ENCODE data around the gene KCTD3.

The KCTD3 gene

GRCh38 chr1:215606564-215607168 lies 39.6 kb downstream of the KCTD3 start:
- DNase-seq (ENCODE audit: low spot score), result peak; percentile 3

- no peak for DNase-seq (ENCODE audit: low spot score)
Observed at GRCh38 chr1:215607412-215607811, 40.3 kb downstream of the KCTD3 start.

GRCh38 chr1:215608646-215609045 lies 41.5 kb downstream of the KCTD3 start:
- DNase-seq (ENCODE audit: low spot score), result no peak

GRCh38 chr1:215612391-215612790 lies 45.3 kb downstream of the KCTD3 start:
- no peak for DNase-seq (ENCODE audit: low spot score)

GRCh38 chr1:215617979-215618378 lies 50.9 kb downstream of the KCTD3 start:
- DNase-seq (ENCODE audit: low spot score), result no peak

GRCh38 chr1:215623162-215623561 lies 56.1 kb downstream of the KCTD3 start:
- no peak for DNase-seq (ENCODE audit: low spot score)

- DNase-seq (ENCODE audit: low spot score), result no peak
Observed at GRCh38 chr1:215625949-215626348, 58.8 kb downstream of the KCTD3 start.

GRCh38 chr1:215631040-215631439 lies 63.9 kb downstream of the KCTD3 start:
- no peak for DNase-seq (ENCODE audit: low spot score)

- DNase-seq (ENCODE audit: low spot score), result no peak
Observed at GRCh38 chr1:215631489-215631888, 64.4 kb downstream of the KCTD3 start.

GRCh38 chr1:215635827-215636226 lies 68.7 kb downstream of the KCTD3 start:
- DNase-seq (ENCODE audit: low spot score), result no peak

GRCh38 chr1:215636258-215636965 lies 69.3 kb downstream of the KCTD3 start:
- DNase-seq (ENCODE audit: low spot score), result no peak

- DNase-seq (ENCODE audit: low spot score), result no peak
Observed at GRCh38 chr1:215637041-215637573, 70.0 kb downstream of the KCTD3 start.

GRCh38 chr1:215640429-215641148 lies 73.5 kb downstream of the KCTD3 start:
- no peak for DNase-seq (ENCODE audit: low spot score)

- DNase-seq (ENCODE audit: low spot score), result no peak
Observed at GRCh38 chr1:215643592-215644321, 76.7 kb downstream of the KCTD3 start.

- DNase-seq (ENCODE audit: low spot score), result no peak
Observed at GRCh38 chr1:215645182-215645581, 78.1 kb downstream of the KCTD3 start.

- DNase-seq (ENCODE audit: low spot score), result no peak
Observed at GRCh38 chr1:215645861-215646260, 78.8 kb downstream of the KCTD3 start.

- DNase-seq (ENCODE audit: low spot score), result no peak
Observed at GRCh38 chr1:215647738-215648137, 80.6 kb downstream of the KCTD3 start.

GRCh38 chr1:215648957-215649356 lies 81.9 kb downstream of the KCTD3 start:
- DNase-seq (ENCODE audit: low spot score), result no peak

- DNase-seq (ENCODE audit: low spot score), result no peak
Observed at GRCh38 chr1:215650446-215651149, 83.5 kb downstream of the KCTD3 start.

GRCh38 chr1:215651867-215652266 lies 84.8 kb downstream of the KCTD3 start:
- DNase-seq (ENCODE audit: low spot score), result no peak

GRCh38 chr1:215652371-215652770 lies 85.3 kb downstream of the KCTD3 start:
- DNase-seq (ENCODE audit: low spot score), result no peak

GRCh38 chr1:215657047-215657446 lies 89.9 kb downstream of the KCTD3 start:
- DNase-seq (ENCODE audit: low spot score), result no peak

Measured in germinal center (tissue), 1 donor.